Mesenteric fat pad (tissue), 1 donor: ENCODE measurements around the gene SIX6. TPM values are rescaled to one million over a fixed set of nuclear protein-coding genes. Genes with fewer than 3 reads are reported as not detected.
"Not testable (repeated sequence)": the region's sequence is repeated elsewhere in the genome, so short reads cannot be mapped to it uniquely, and the experiment has no call there.

Experiments used
- DNase-seq: peaks from one replicate; pipeline ENCODE4 v3.0.0-alpha.2; 2020; ENCODE audit warnings: low spot score
- long read RNA-seq: library from polyadenylated mRNA; unstranded; transcript quantifications from one replicate; pipeline ENCODE4 v2.0.0, GENCODE V29; 2020
- total RNA-seq: library from RNA; stranded (reverse); fragmentation: NEBNext Ultra II Directional; extraction: Animal tissue kit (Norgen Biotek cat#: 25700); gene quantifications from one replicate; pipeline ENCODE4 v1.2.1, GENCODE V29; 2021
- donor health status: DM: yes; HTN: yes; CAD: no.

Gene SIX6
- total RNA-seq, result not detected
- long read RNA-seq, result 0 reads

GRCh38 chr14:60508707-60509437 lies at the start of gene SIX6:
Gene SIX6, plus strand, starts transcription at chr14:60509146. Its CDS starts 253 bp downstream, at chr14:60509399.
- DNase-seq, result no peak

GRCh38 chr14:60480248-60480647 lies 28.7 kb upstream of the SIX6 start:
- not testable (repeated sequence) for DNase-seq

- no peak for DNase-seq
Measured at GRCh38 chr14:60482743-60483142, 26.2 kb upstream of the SIX6 start.

- no peak for DNase-seq
Measured at GRCh38 chr14:60485057-60485597, 23.8 kb upstream of the SIX6 start.

GRCh38 chr14:60485598-60486251 lies 23.2 kb upstream of the SIX6 start, which contains the start of gene C14orf39:
Gene C14orf39, minus strand, starts transcription at chr14:60486063. Its CDS starts 985 bp downstream, at chr14:60485078.
- DNase-seq, result no peak

GRCh38 chr14:60487211-60487610 lies 21.7 kb upstream of the SIX6 start:
- DNase-seq, result no peak

GRCh38 chr14:60488175-60488574 lies 20.8 kb upstream of the SIX6 start:
- no peak for DNase-seq

GRCh38 chr14:60490270-60490669 lies 18.7 kb upstream of the SIX6 start:
- no peak for DNase-seq

GRCh38 chr14:60495946-60496345 lies 13.0 kb upstream of the SIX6 start:
- no peak for DNase-seq

- no peak for DNase-seq
Measured at GRCh38 chr14:60502541-60502940, 6.4 kb upstream of the SIX6 start.

GRCh38 chr14:60505448-60505847 lies 3.5 kb upstream of the SIX6 start:
- no peak for DNase-seq

GRCh38 chr14:60506010-60506409 lies 2.9 kb upstream of the SIX6 start:
- DNase-seq, result no peak

GRCh38 chr14:60506462-60506984 lies 2.4 kb upstream of the SIX6 start:
- no peak for DNase-seq

- DNase-seq, result no peak
Measured at GRCh38 chr14:60506985-60507829, 1.7 kb upstream of the SIX6 start.

- no peak for DNase-seq
Measured at GRCh38 chr14:60508363-60508706, 611 bp upstream of the SIX6 start.

- no peak for DNase-seq
Measured at GRCh38 chr14:60509438-60510253, 700 bp downstream of the SIX6 start.

GRCh38 chr14:60510254-60510950 lies 1.5 kb downstream of the SIX6 start:
- no peak for DNase-seq

- no peak for DNase-seq
Measured at GRCh38 chr14:60510951-60511599, 2.1 kb downstream of the SIX6 start.

GRCh38 chr14:60512126-60512525 lies 3.2 kb downstream of the SIX6 start:
- no peak for DNase-seq
